ENCODE data around the gene DLX6. TPM values are rescaled to one million over a fixed set of nuclear protein-coding genes. Genes with fewer than 3 reads are reported as not detected.

Gene DLX6
- total RNA-seq, 1 experiment from 2014 or later: not detected

GRCh38 chr7:97017192-97018125 lies 12.1 kb downstream of the DLX6 start:
- H3K9me2 ChIP-seq (ENCODE audit: insufficient read depth): no peaks in the 10 kb centered on the region
- H3K27me3 ChIP-seq (ENCODE audit: insufficient read depth, low read depth): peaks cover 45% of the 10 kb centered on the region
- no peaks in the 10 kb centered on the region for H3F3A ChIP-seq (ENCODE audit: insufficient read depth, low read depth)
- intact Hi-C loops (cut with micrococcal nuclease; ENCODE audit: unreplicated experiment): no loop called here
- ChIA-PET POLR2A (ENCODE audit: unreplicated experiment) (no interaction called here), CTCF (no interaction called here)
- no peak overlapping the region for H2AFZ ChIP-seq
- no peak overlapping the region for H3K4me3 ChIP-seq
- no peaks in the 10 kb centered on the region for H3K36me3 ChIP-seq (ENCODE audit: low read depth)
- no peak for TF ChIP-seq CTCF (conservative IDR thresholded peaks at IDR 0.05)
- TF ChIP-seq EZH2 (IDR thresholded peaks at IDR 0.05; ENCODE audit: low read depth): no peak
- no peaks in the 10 kb centered on the region for H3K9me3 ChIP-seq (ENCODE audit: insufficient read depth, low read depth)
- H3K4me1 ChIP-seq (replicated peaks; ENCODE audit: insufficient read depth): no peaks in the 10 kb centered on the region
- H3K79me2 ChIP-seq (ENCODE audit: low read depth): no peaks in the 10 kb centered on the region
- H3K4me2 ChIP-seq: no peak overlapping the region
- no peak overlapping the region for H3K27ac ChIP-seq
- no peaks in the 10 kb centered on the region for H4K20me1 ChIP-seq (ENCODE audit: insufficient read depth)
- no TSS peak for BruUV-seq (replicated peaks)
- DNase-seq: no peak

GRCh38 chr7:97018126-97018601 lies 12.8 kb downstream of the DLX6 start:
- BruUV-seq (replicated peaks): no TSS peak
- no peak for DNase-seq
- no peaks in the 10 kb centered on the region for H3F3A ChIP-seq (ENCODE audit: insufficient read depth, low read depth)
- no peaks in the 10 kb centered on the region for H3K36me3 ChIP-seq (ENCODE audit: low read depth)
- intact Hi-C loops (cut with micrococcal nuclease; ENCODE audit: unreplicated experiment): no loop called here
- no peaks in the 10 kb centered on the region for H3K9me2 ChIP-seq (ENCODE audit: insufficient read depth)
- H3K79me2 ChIP-seq (ENCODE audit: low read depth): no peaks in the 10 kb centered on the region
- no peaks in the 10 kb centered on the region for H4K20me1 ChIP-seq (ENCODE audit: insufficient read depth)
- no peak overlapping the region for H3K27ac ChIP-seq
- ChIA-PET CTCF (no interaction called here), POLR2A (ENCODE audit: unreplicated experiment) (no interaction called here)
- no peak overlapping the region for H3K4me2 ChIP-seq
- no peak overlapping the region for H2AFZ ChIP-seq
- TF ChIP-seq EZH2 (IDR thresholded peaks at IDR 0.05; ENCODE audit: low read depth) (no peak), CTCF (conservative IDR thresholded peaks at IDR 0.05) (no peak)
- no peak overlapping the region for H3K4me3 ChIP-seq
- no peaks in the 10 kb centered on the region for H3K4me1 ChIP-seq (replicated peaks; ENCODE audit: insufficient read depth)
- peaks cover 40% of the 10 kb centered on the region for H3K27me3 ChIP-seq (ENCODE audit: insufficient read depth, low read depth)
- H3K9me3 ChIP-seq (ENCODE audit: insufficient read depth, low read depth): no peaks in the 10 kb centered on the region

- CTCF ChIA-PET: no interaction called here
Measured at GRCh38 chr7:97018791-97019531, 13.6 kb downstream of the DLX6 start.

More at GRCh38 chr7:97018791-97019531, 13.6 kb downstream of the DLX6 start:
- TF ChIP-seq EZH2 (IDR thresholded peaks at IDR 0.05; ENCODE audit: low read depth) (no peak), CTCF (conservative IDR thresholded peaks at IDR 0.05) (no peak)
- Histone ChIP-seq H3K27ac (no peak overlapping the region), H3K27me3 (ENCODE audit: insufficient read depth, low read depth) (peaks cover 33% of the 10 kb centered on the region), H4K20me1 (ENCODE audit: insufficient read depth) (no peaks in the 10 kb centered on the region), H3K9me2 (ENCODE audit: insufficient read depth) (no peaks in the 10 kb centered on the region), H3K4me3 (no peak overlapping the region), H3K4me1 (replicated peaks; ENCODE audit: insufficient read depth) (no peaks in the 10 kb centered on the region), H3K9me3 (ENCODE audit: insufficient read depth, low read depth) (no peaks in the 10 kb centered on the region), H3F3A (ENCODE audit: insufficient read depth, low read depth) (no peaks in the 10 kb centered on the region), H3K79me2 (ENCODE audit: low read depth) (no peaks in the 10 kb centered on the region), H2AFZ (no peak overlapping the region), H3K36me3 (ENCODE audit: low read depth) (no peaks in the 10 kb centered on the region), H3K4me2 (no peak overlapping the region)
- DNase-seq: no peak
- intact Hi-C loops (cut with micrococcal nuclease; ENCODE audit: unreplicated experiment): no loop called here
- POLR2A ChIA-PET (ENCODE audit: unreplicated experiment): no interaction called here
- no TSS peak for BruUV-seq (replicated peaks)
